HG02678 (cell line): ENCODE data around the gene C2CD2.
"Not testable (repeated sequence)": the region's sequence is repeated elsewhere in the genome, so short reads cannot be mapped to it uniquely, and the experiment has no call there.

Source experiments
- ATAC-seq: cut with Tn5 transposase; IDR thresholded peaks from one replicate; pipeline ENCODE4 v1.9.1; 2021; ENCODE audit warnings: mild to moderate bottlenecking, moderate library complexity; ENCODE audit not compliant: unreplicated experiment

C2CD2 gene

GRCh38 chr21:41958886-41959563 lies 5.2 kb upstream of the C2CD2 start:
- ATAC-seq: no peak

DNA sequence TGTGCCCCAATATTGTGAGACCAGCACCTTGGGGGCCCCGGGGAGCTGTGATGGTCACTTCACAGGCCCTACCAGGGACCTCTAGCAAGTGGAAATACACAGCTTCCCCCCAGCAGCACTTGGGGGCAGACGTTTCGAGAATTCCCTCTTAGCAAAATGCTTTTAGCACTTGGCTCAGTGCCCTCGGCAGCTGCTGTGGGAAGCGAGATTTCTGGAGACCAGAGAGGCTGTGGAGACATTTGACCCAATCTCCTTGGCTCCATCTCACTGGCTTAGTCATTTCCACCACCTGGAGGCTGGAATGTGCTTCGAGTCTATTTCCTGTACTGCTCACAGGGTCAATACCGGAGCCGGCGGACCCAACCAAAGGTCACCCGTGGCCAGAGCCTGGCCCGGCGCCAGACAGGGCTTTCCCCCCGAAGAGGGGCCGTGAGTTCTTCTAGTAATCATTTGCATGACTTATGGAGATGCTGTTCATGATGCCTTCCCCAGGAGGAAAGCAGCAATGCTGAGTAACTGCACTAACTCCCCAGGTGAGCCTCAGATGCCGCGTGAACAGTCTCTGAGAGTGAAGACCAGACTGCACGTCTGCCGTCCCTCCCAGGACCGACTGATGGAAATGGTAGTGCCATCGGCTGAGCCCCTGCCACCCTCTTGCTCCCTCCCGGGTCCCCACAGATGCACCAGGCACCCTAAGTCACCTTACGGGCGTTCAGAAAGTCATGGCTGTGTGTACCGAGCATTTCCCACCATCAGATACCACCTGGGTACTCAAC lies 4.4 kb upstream of the C2CD2 start:
- no peak for ATAC-seq

GRCh38 chr21:41956926-41957729 lies 3.3 kb upstream of the C2CD2 start:
- ATAC-seq: no peak

DNA sequence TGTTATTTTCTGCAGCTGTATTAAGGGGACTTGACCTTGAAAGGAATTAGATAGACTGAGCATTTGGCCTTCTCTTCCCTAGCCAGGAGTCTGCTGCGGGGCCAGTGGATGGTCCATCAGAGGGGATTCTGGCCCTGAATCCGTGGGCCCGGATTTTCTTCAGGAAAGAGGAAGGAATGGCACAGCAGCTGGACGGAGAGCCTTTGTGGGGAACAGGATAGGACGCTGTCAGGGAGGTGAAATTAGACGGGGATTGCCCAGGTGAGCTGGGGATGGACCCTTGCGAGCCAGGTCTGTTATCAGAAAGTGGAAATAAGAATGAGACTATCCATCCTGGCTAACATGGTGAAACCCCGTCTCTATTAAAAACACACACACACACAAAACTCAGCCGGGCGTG lies 1.7 kb upstream of the C2CD2 start:
- ATAC-seq: no peak

GRCh38 chr21:41954654-41955499 lies 1.1 kb upstream of the C2CD2 start:
- no peak for ATAC-seq

- peak; percentile 36 for ATAC-seq
Measured at GRCh38 chr21:41953249-41953830, 478 bp downstream of the C2CD2 start.

GRCh38 chr21:41952568-41953248 lies 1.1 kb downstream of the C2CD2 start:
- ATAC-seq: no peak

DNA sequence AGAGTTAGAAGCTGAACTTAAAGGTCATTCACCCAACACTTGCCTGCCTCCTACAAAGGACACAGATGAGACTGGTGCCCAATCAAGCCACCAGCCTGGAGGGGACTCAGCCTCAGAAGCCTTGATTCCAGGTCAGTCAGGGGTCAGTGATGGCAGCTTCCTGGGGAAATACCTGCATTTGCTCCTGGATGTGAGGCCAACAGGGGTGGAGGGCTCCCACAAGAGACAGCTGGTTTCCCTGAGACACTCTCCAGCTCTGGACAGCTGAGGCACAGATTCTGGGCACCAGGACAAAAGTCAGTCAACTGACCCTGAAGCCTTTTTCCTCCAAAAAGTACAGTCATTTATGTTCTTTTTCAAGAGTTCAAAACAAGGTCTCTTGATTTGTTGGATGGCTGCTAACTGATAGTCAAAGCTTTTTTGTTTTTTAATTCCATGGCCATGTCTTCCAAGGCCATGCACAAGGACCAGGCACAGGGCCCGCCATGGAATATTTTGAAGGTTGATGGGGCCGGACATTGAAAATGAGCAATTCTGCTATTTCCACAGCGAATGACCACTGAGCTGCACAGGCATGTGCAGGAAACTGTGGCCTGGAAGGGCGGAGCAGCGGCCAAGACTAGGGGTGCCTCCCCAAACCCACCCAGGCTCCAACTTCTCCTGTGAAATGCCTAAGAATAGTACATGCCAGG lies 1.8 kb downstream of the C2CD2 start:
- no peak for ATAC-seq

DNA sequence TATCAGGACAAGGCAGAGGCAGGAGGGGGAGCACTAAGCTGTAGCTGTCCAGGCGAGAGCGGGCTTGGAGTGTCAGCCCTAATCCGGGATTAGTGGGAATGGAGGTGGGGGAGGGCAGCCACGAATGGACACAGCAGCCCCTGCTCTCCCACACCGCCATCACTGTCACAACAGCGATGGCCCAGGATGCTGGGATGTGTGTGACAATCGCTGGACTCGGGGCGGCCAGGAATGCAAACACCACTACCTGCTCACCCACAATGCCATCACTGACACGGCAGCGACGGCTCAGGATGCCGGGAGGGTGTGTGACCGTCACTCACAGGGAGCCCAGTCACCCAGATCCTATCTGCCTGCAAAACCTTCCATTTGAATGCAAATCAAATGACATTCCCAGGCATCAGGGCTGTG lies 2.9 kb downstream of the C2CD2 start:
- ATAC-seq: no peak

DNA sequence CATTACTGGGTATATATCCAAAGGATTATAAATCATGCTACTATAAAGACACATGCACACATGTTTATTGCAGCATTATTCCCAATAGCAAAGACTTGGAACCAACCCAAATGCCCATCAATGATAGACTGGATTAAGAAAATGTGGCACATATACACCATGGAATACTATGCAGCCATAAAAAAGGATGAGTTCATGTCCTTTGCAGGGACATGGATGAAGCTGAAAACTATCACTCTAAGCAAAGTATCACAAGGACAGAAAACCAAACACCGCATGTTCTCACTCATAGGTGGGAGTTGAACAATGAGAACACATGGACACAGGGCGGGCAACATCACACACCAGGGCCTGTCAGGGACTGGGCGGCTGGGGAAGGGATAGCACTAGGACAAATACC lies 4.2 kb downstream of the C2CD2 start:
- not testable (repeated sequence) for ATAC-seq

- ATAC-seq: no peak
Measured at GRCh38 chr21:41948901-41949300, 4.9 kb downstream of the C2CD2 start.

DNA sequence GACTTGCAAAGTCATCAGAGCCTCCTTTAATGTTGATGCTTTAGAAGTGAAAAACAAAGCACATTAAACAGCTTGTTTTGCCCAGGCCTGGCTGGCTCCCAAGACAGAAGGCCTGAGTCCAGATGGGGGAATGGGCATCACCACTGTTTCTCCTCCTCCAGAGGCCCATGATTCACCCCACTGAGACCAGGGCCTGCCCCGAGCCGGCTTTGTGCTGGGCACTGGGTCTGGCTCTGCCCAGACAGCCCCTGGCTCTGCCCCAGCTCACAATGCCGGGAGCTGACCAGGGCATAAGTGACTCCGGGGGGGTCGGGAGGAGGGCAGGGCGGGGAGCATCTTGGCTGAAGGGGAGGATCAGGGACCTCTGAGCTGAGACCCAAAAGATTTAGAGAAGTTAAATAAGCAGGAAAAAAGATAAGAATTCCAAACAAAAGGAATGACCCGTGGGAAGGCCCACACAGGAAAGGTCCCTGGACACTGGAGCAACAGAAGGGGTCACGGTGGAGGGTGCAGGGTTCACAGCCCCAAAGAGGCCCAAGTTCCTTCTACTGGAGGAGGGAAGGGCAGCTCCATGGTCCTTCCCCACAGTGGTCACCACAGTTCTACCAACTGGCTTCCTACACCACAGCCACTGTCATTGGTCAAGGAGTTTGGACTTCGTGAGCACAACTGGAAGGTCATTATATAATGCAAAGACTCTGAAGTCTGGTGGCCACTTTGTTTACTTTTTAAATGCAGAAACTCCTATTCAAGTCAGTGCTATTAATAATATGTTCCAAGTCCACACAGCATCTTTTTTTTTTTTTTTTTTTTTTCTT lies 5.5 kb downstream of the C2CD2 start:
- no peak for ATAC-seq

GRCh38 chr21:41945982-41946381 lies 7.8 kb downstream of the C2CD2 start:
- ATAC-seq: no peak

DNA sequence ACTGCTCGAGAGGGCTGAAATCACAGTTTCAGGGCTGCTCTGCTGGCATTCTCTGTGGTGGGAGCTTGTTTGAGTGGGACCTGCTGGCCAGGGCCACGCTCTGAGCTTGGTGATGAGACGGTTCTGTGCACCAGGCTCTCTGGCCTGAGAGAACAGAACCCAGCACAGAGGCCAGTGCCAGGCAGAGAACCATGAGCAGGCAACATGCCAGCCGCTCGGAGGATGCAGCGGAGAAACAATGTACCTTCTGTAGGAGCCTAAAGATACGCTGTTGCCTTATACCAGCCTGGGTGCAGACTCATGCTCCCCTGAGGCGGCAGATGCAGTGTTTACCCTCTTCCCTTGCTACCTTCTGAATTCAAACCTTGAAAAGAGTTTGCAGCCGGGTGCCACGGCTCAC lies 10.0 kb downstream of the C2CD2 start:
- no peak for ATAC-seq

- no peak for ATAC-seq
Measured at GRCh38 chr21:41942457-41942856, 11.4 kb downstream of the C2CD2 start.

DNA sequence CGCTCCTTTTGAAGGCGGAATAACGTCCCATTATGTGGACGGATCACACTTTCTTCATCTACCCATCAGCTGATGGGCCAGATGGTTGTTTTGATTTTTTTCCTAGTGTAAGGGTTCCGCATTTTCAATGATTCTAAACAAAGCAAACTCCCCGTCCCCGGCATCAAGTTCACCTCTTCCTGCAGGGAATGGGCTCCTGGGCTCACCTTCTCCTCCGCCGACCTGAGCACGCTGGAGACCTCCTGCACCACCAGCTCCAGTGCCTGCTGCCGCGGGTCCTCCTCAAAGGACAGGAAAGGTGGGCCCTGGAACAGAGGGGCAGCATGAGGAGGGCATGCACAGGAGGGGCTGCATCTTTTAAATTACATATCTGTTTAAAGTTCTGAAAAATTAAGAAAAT lies 11.9 kb downstream of the C2CD2 start:
- ATAC-seq: no peak

GRCh38 chr21:41940431-41940830 lies 13.4 kb downstream of the C2CD2 start:
- no peak for ATAC-seq

DNA sequence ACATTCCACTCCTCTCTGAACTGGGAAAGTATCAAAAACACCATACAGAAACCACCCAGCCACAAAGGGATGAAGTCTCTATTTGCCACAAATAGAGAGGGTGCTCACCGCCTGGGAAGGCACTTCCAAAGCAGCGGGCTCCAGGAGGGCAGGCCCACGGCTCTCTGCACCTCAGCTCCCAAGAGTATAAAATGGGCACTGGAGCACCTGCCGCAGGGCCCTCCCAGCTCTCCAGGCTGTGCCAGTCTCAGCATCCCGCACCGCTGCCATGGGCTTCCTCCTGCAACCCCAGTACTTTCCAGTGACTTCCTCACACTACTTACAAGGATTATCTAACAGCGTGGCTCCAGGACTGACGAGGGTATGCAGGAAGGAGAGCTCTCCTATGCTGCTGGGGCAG lies 14.4 kb downstream of the C2CD2 start:
- ATAC-seq: no peak
